Endodermal cell (in vitro differentiated cells): ENCODE measurements around the gene AGBL1. TPM values are rescaled to one million over a fixed set of nuclear protein-coding genes. Genes with fewer than 3 reads are reported as not detected.

ENCODE experiments used
- DNase-seq: peaks from one replicate; pipeline ENCODE4 v3.0.0-alpha.2; 2017
- H3K27ac ChIP-seq: 2 replicates; pipeline ENCODE4 v1.5.1; 2013; ENCODE audit warnings: mild to moderate bottlenecking, low read depth, low read length, moderate library complexity
- H3K27me3 ChIP-seq: 2 replicates; pipeline ENCODE4 v1.6.1; 2013; ENCODE audit warnings: mild to moderate bottlenecking, low read length, moderate library complexity; ENCODE audit not compliant: insufficient read depth, control insufficient read depth, poor library complexity, severe bottlenecking
- H3K36me3 ChIP-seq: 2 replicates; pipeline ENCODE4 v1.7.0; 2013; ENCODE audit warnings: mild to moderate bottlenecking, low read length, moderate library complexity; ENCODE audit not compliant: control insufficient read depth, insufficient read depth
- H3K4me1 ChIP-seq: one replicate; pipeline ENCODE4 v1.7.0; 2013; ENCODE audit warnings: low read length; ENCODE audit not compliant: control insufficient read depth, insufficient read depth
- H3K4me3 ChIP-seq: 2 replicates; pipeline ENCODE4 v1.5.1; 2013; ENCODE audit warnings: mild to moderate bottlenecking, low read length, moderate library complexity
- H3K9ac ChIP-seq: 2 replicates; pipeline ENCODE4 v1.6.1; 2013; ENCODE audit warnings: mild to moderate bottlenecking, low read length, moderate library complexity; ENCODE audit not compliant: poor library complexity, severe bottlenecking; ENCODE audit errors: extremely low read depth
- H3K9me3 ChIP-seq: 2 replicates; pipeline ENCODE4 v1.6.1; 2013; ENCODE audit warnings: mild to moderate bottlenecking, low read length, moderate library complexity; ENCODE audit not compliant: control insufficient read depth
- H3K27ac Mint-ChIP-seq: 2 replicates; pipeline ENCODE4 v1.8.0; 2020; ENCODE audit warnings: mixed read lengths
- H3K27me3 Mint-ChIP-seq: 2 replicates; pipeline ENCODE4 v1.8.0; 2021; ENCODE audit warnings: mild to moderate bottlenecking, mixed read lengths; ENCODE audit not compliant: insufficient read depth
- H3K36me3 Mint-ChIP-seq: 2 replicates; pipeline ENCODE4 v1.8.0; 2020; ENCODE audit warnings: low read depth, mixed read lengths
- H3K4me1 Mint-ChIP-seq: 2 replicates; pipeline ENCODE4 v1.8.0; 2020; ENCODE audit warnings: mixed read lengths
- H3K4me3 Mint-ChIP-seq: 2 replicates; pipeline ENCODE4 v1.8.0; 2020; ENCODE audit warnings: mild to moderate bottlenecking, moderate library complexity, mixed read lengths
- H3K9me3 Mint-ChIP-seq: 2 replicates; pipeline ENCODE4 v1.8.0; 2020; ENCODE audit warnings: mild to moderate bottlenecking, mixed read lengths
- CTCF ChIP-seq: fragments of 200-600 bp; sonication (generic); conservative IDR thresholded peaks from 2 replicates; pipeline ENCODE4 v1.5.0; 2021; ENCODE audit warnings: antibody characterized with exemption, mild to moderate bottlenecking
- WGBS, 2 experiments: methylation state at CpG; one replicate each; pipeline versions ENCODE4 v1.1.5 to v1.1.7; 2013; ENCODE audit warnings: missing lambda C conversion rate in 2 of 2, mixed read lengths in 1 of 2; ENCODE audit not compliant: insufficient coverage in 1 of 2, insufficient read length in 1 of 2; 5-methylcytosine and 5-hydroxymethylcytosine counted together
- total RNA-seq, 2 donors: library from RNA; stranded (reverse); fragmentation: NEBNext Ultra II Directional in 1 of 2; extraction: Animal tissue kit (Norgen Biotek cat#: 25700) in 1 of 2; gene quantifications; 2 replicates in 1 of 2; 3 replicates in 1 of 2; pipeline ENCODE4 v1.2.1, GENCODE V29; 2021

AGBL1 gene
- total RNA-seq, 2 donors from 2014 or later = 0.07 to 0.11 TPM

GRCh38 chr15:86649277-86649676 lies 569.6 kb downstream of the AGBL1 start:
- H3K9ac ChIP-seq = no peak overlapping the region
- no peak overlapping the region for H3K4me3 ChIP-seq
- H3K36me3 ChIP-seq = no peaks in the 10 kb centered on the region
- no peaks in the 10 kb centered on the region for H3K27me3 ChIP-seq
- Mint-ChIP-seq H3K4me1 (peaks cover 8% of the 10 kb centered on the region), H3K36me3 (no peaks in the 10 kb centered on the region), H3K27ac (no peak overlapping the region), H3K4me3 (no peak overlapping the region), H3K9me3 (no peaks in the 10 kb centered on the region), H3K27me3 (no peaks in the 10 kb centered on the region)
- no peak overlapping the region for H3K27ac ChIP-seq
- no peak for DNase-seq
- H3K4me1 ChIP-seq = no peaks in the 10 kb centered on the region
- no peaks in the 10 kb centered on the region for H3K9me3 ChIP-seq
- TF ChIP-seq CTCF = no peak

GRCh38 chr15:86650094-86650493 lies 570.4 kb downstream of the AGBL1 start:
- Mint-ChIP-seq H3K9me3 (no peaks in the 10 kb centered on the region), H3K36me3 (no peaks in the 10 kb centered on the region), H3K4me3 (no peak overlapping the region), H3K27ac (no peak overlapping the region), H3K27me3 (no peaks in the 10 kb centered on the region), H3K4me1 (peaks cover 8% of the 10 kb centered on the region)
- Histone ChIP-seq H3K4me1 (no peaks in the 10 kb centered on the region), H3K9ac (no peak overlapping the region), H3K27me3 (no peaks in the 10 kb centered on the region), H3K36me3 (no peaks in the 10 kb centered on the region), H3K4me3 (no peak overlapping the region), H3K9me3 (no peaks in the 10 kb centered on the region), H3K27ac (no peak overlapping the region)
- WGBS, 2 experiments = 83% methylated on average over 1 of the region's 1 CpG; no CpG with 5 or more reads in 1 of the 2 experiments
- no peak for TF ChIP-seq CTCF
- no peak for DNase-seq

- no peaks in the 10 kb centered on the region for H3K9me3 ChIP-seq
- DNase-seq = no peak
- H3K9ac ChIP-seq = no peak overlapping the region
- H3K36me3 ChIP-seq = no peaks in the 10 kb centered on the region
- H3K9me3 Mint-ChIP-seq = no peaks in the 10 kb centered on the region
- TF ChIP-seq CTCF = peak; percentile 49
- H3K27me3 ChIP-seq = no peaks in the 10 kb centered on the region
- peaks cover 17% of the 10 kb centered on the region for H3K4me1 Mint-ChIP-seq
- no peaks in the 10 kb centered on the region for H3K36me3 Mint-ChIP-seq
- no peak overlapping the region for H3K4me3 Mint-ChIP-seq
- H3K27ac ChIP-seq = no peak overlapping the region
- no peaks in the 10 kb centered on the region for H3K27me3 Mint-ChIP-seq
- WGBS, 2 experiments = 94 to 100% methylated on average over 1 to 6 of the region's 6 CpGs
- H3K4me3 ChIP-seq = no peak overlapping the region
- H3K27ac Mint-ChIP-seq = no peak overlapping the region
- H3K4me1 ChIP-seq = peaks cover 3% of the 10 kb centered on the region
Measured at GRCh38 chr15:86653344-86654197, 573.9 kb downstream of the AGBL1 start.
